Neutrophil (primary cell): ENCODE measurements around the gene PLEKHG4.

Experiments used
- H3K27ac ChIP-seq: fragments of 200-600 bp; sonication (generic); 2 replicates; pipeline ENCODE4 v1.5.1; 2016; ENCODE audit warnings: mild to moderate bottlenecking, moderate library complexity
- H3K27me3 ChIP-seq: fragments of 200-600 bp; sonication (generic); 2 replicates; pipeline ENCODE4 v1.6.0; 2016; ENCODE audit warnings: mild to moderate bottlenecking
- H3K36me3 ChIP-seq: fragments of 200-600 bp; sonication (generic); 2 replicates; pipeline ENCODE4 v1.5.1; 2017
- H3K4me1 ChIP-seq, 2 experiments: fragments of 200-600 bp in 1 of 2; sonication (generic) in 1 of 2; 1 replicate in 1 of 2; 2 replicates in 1 of 2; pipeline versions ENCODE4 v1.5.1 to v1.6.1; 2013 to 2016; ENCODE audit warnings: low read depth in 1 of 2, low read length in 1 of 2, mild to moderate bottlenecking in 1 of 2, moderate library complexity in 1 of 2; ENCODE audit not compliant: control insufficient read depth in 1 of 2, insufficient read depth in 1 of 2
- H3K4me3 ChIP-seq, 2 experiments: fragments of 200-600 bp in 1 of 2; sonication (generic) in 1 of 2; 1 replicate in 1 of 2; 2 replicates in 1 of 2; pipeline ENCODE4 v1.5.1; 2013 to 2016; ENCODE audit warnings: low read depth in 1 of 2, low read length in 1 of 2, mild to moderate bottlenecking in 1 of 2, moderate library complexity in 1 of 2
- H3K9me3 ChIP-seq: fragments of 200-600 bp; sonication (generic); 2 replicates; pipeline ENCODE4 v1.5.1; 2016
- TF ChIP-seq, protein P1 (sequence below): fragments of 200-600 bp; sonication (generic); IDR thresholded peaks from 2 replicates; pipeline ENCODE4 v1.5.1; 2016; ENCODE audit warnings: antibody characterized with exemption

The PLEKHG4 gene

DNA sequence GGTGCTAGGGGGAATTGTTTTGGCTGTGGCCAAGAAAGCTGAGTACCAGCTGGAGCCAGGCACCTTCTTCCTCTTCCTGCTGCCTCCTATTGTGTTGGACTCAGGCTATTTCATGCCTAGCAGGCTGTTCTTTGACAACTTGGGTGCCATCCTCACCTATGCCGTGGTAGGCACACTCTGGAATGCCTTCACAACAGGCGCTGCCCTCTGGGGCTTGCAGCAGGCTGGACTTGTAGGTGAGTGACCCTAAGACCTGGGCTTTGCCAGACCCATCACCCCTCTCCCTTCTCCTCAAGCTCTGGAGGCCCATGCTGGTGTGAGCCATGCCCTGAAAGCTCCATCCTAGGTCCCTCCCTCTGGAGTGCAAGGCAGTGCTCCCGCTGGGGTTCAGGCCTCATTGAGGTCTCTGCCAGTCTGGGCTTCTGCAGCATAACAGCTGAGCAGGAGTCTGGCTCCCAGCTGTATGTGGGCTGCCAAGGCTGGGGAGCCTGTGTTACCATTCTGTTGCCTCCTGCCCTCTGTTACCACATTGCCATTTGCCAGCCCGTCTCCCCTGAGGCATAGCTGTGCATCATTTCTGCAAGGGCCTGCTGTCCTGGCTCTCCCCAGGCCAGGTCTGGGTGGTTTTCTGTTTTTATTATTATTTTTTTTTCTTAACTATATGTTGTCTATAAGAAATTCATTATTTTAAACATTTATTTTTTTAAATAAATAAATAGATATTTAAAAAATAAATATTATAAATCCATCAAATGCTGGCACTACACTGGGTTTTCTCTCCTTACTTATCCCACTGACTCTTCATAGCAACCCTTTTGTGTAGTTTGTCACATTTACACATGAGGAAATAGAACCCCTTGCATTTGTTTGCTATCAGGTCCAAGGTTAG is 26.5 kb upstream of the PLEKHG4 start:
- H3K27me3 ChIP-seq: peaks cover 46% of the 10 kb centered on the region
- TF ChIP-seq, protein P1, sequence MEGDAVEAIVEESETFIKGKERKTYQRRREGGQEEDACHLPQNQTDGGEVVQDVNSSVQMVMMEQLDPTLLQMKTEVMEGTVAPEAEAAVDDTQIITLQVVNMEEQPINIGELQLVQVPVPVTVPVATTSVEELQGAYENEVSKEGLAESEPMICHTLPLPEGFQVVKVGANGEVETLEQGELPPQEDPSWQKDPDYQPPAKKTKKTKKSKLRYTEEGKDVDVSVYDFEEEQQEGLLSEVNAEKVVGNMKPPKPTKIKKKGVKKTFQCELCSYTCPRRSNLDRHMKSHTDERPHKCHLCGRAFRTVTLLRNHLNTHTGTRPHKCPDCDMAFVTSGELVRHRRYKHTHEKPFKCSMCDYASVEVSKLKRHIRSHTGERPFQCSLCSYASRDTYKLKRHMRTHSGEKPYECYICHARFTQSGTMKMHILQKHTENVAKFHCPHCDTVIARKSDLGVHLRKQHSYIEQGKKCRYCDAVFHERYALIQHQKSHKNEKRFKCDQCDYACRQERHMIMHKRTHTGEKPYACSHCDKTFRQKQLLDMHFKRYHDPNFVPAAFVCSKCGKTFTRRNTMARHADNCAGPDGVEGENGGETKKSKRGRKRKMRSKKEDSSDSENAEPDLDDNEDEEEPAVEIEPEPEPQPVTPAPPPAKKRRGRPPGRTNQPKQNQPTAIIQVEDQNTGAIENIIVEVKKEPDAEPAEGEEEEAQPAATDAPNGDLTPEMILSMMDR: no peak

DNA sequence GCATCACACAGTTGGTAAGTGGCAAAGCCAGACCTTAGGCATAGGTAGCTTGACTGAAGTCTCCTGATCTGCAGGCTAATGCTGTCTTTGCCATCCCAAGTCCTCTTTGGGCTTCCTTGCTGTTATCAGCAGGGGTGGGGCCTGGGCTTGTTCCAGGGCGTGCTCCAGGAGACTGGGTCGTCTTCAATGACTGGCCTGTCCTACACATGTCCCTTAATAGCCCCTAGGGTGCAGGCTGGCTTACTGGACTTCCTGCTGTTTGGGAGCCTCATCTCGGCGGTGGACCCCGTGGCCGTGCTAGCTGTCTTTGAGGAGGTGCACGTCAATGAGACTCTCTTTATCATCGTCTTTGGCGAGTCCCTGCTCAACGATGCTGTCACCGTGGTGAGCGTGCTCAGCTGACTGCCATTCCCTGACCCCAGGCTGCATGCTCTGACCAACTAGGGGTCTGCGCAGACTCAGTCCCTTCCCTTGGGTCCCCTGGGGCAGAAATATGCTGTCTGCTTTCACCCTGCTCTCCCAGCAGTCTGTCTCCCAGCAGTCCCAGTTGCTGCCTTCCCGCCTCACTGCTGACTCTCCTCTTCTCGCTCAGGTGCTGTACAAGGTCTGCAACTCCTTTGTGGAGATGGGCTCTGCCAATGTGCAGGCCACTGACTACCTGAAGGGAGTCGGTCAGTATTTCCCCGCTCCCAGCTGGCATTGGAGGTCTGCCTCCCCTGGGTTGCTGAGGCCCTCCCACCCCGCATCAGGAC is 24.4 kb upstream of the PLEKHG4 start:
- H3K9me3 ChIP-seq: no peaks in the 10 kb centered on the region
- no peaks in the 10 kb centered on the region for H3K4me1 ChIP-seq
- no peak overlapping the region for H3K27ac ChIP-seq
- TF ChIP-seq, protein P1: no peak
- H3K27me3 ChIP-seq: peaks cover 25% of the 10 kb centered on the region
- no peaks in the 10 kb centered on the region for H3K36me3 ChIP-seq
- H3K4me3 ChIP-seq: no peak overlapping the region

More for the DNA sequence above, 26.5 kb upstream of the PLEKHG4 start:
- Histone ChIP-seq H3K36me3 (no peaks in the 10 kb centered on the region), H3K27ac (no peak overlapping the region), H3K9me3 (no peaks in the 10 kb centered on the region), H3K4me1 (peaks cover 10 to 12% of the 10 kb centered on the region in 2 experiments), H3K4me3 (no peak overlapping the region)

DNA sequence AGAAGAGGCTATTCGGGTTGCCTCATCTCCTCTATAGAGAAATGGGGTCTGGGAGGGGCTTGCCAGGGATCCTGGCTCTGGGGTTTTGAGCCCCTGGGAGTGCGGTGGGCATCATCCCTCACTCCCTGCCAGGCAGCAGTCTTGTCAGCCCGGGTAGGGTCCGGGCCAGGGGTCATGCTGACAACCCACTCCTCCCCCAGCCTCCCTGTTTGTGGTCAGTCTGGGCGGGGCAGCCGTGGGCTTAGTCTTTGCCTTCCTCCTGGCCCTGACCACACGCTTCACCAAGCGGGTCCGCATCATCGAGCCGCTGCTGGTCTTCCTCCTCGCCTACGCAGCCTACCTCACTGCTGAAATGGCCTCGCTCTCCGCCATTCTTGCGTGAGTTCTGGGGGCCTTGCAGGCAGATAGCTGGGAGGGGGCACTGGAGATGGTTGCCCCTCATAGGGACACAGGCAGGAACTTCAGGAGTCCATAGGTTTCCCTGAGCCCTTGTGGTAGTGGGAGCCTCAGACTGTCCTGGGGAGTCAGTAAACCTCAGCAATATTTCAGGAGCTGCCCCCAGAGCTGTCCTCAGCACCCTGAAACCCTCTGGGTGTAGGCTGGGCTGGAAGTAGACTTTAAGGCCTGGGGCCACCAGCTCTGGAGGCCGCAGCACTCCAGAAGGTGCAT is 23.6 kb upstream of the PLEKHG4 start:
- Histone ChIP-seq H3K27ac (no peak overlapping the region), H3K9me3 (no peaks in the 10 kb centered on the region), H3K4me3 (no peak overlapping the region), H3K27me3 (peaks cover 18% of the 10 kb centered on the region), H3K4me1 (no peaks in the 10 kb centered on the region), H3K36me3 (no peaks in the 10 kb centered on the region)
- TF ChIP-seq, protein P1: no peak

DNA sequence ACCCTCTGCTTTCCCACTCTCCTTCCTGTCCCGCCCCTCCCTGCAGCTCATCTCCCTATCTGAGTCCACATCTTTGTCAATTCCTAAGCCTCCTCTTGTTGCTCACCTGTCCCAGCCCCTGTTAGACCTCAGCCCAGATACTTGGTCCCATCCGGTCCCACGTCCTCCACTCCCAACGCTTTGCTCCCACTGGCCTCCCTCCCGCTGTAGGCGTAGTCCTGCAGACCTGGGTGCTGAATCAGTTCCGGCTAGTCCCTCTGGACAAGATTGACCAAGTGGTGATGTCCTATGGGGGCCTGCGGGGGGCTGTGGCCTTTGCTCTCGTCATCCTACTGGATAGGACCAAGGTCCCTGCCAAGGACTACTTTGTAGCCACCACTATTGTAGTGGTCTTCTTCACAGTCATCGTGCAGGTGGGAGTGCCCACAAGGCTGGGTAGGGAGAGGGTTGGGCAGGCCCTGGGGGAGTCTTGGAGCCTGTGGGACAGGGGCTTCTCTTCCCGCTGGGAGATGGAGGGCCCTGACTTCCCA is 22.6 kb upstream of the PLEKHG4 start:
- H3K9me3 ChIP-seq: no peaks in the 10 kb centered on the region
- H3K4me3 ChIP-seq: no peak overlapping the region
- no peak overlapping the region for H3K27ac ChIP-seq
- H3K4me1 ChIP-seq: no peaks in the 10 kb centered on the region
- TF ChIP-seq, protein P1: no peak
- peaks cover 7% of the 10 kb centered on the region for H3K27me3 ChIP-seq
- no peaks in the 10 kb centered on the region for H3K36me3 ChIP-seq

DNA sequence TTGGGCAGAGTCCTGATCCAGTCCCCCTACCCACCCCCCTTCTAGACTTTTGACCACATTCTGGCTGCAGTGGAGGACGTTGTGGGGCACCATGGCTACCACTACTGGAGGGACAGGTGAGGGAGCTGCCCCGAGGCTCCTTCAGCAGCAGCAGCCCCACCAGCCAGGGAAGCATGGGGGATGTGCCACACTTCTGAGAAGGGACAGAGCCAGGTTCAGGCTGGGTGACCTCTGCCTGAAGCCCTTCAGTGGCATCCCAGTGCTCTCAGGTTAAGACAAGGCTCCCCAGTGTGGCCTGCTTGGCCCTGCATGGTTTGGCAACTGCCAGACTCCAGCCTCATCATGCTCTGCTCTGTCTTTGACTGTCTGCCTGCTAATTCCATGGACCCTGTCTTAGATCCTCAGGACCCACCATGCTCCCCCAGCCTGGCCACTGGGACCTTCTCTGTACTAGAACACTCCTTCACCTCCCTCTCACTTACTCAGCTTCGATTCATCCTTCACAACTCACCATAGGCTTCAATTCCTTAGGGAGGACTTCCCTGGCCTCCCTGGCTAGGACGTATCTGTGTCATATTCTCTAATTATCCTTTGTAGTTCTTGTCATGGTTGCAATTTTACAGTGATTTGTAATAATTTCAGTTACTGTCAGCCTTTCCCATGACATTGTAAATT is 21.7 kb upstream of the PLEKHG4 start:
- Histone ChIP-seq H3K4me3 (no peak overlapping the region), H3K27ac (no peak overlapping the region)
- TF ChIP-seq, protein P1: no peak

More for the DNA sequence above, 21.7 kb upstream of the PLEKHG4 start:
- Histone ChIP-seq H3K4me1 (no peaks in the 10 kb centered on the region), H3K9me3 (no peaks in the 10 kb centered on the region), H3K36me3 (no peaks in the 10 kb centered on the region), H3K27me3 (peaks cover 3% of the 10 kb centered on the region)
